Nephron progenitor cell (in vitro differentiated cells): ENCODE data around the gene MATN1.

ENCODE experiments used
- DNase-seq: peaks from one replicate; pipeline ENCODE4 v3.0.0; 2021
- H3K27ac Mint-ChIP-seq: 2 replicates; pipeline ENCODE4 v1.8.0; 2021; ENCODE audit warnings: mild to moderate bottlenecking, moderate library complexity, mixed read lengths
- H3K27me3 Mint-ChIP-seq: 2 replicates; pipeline ENCODE4 v1.8.0; 2021; ENCODE audit warnings: mild to moderate bottlenecking, low read depth, mixed read lengths; ENCODE audit not compliant: poor library complexity
- H3K36me3 Mint-ChIP-seq: 2 replicates; pipeline ENCODE4 v1.8.0; 2021; ENCODE audit warnings: low read depth, mixed read lengths
- H3K4me1 Mint-ChIP-seq: 2 replicates; pipeline ENCODE4 v1.8.0; 2021; ENCODE audit warnings: mixed read lengths
- H3K4me3 Mint-ChIP-seq: 2 replicates; pipeline ENCODE4 v1.8.0; 2021; ENCODE audit warnings: mild to moderate bottlenecking, moderate library complexity, mixed read lengths
- H3K9me3 Mint-ChIP-seq: 2 replicates; pipeline ENCODE4 v1.8.0; 2021; ENCODE audit warnings: mild to moderate bottlenecking, moderate library complexity, mixed read lengths
- CTCF ChIP-seq: fragments of 200-600 bp; sonication (generic); IDR thresholded peaks from 2 replicates; pipeline ENCODE4 v1.5.0; 2021; ENCODE audit warnings: antibody characterized with exemption

Gene MATN1

GRCh38 chr1:30675761-30676160 is 47.6 kb downstream of the MATN1 start:
- H3K4me1 Mint-ChIP-seq, result no peaks in the 10 kb centered on the region

GRCh38 chr1:30675289-30675688 is 48.1 kb downstream of the MATN1 start:
- Mint-ChIP-seq H3K9me3 (peaks cover 38% of the 10 kb centered on the region), H3K36me3 (peaks cover 5% of the 10 kb centered on the region), H3K4me1 (peaks cover 4% of the 10 kb centered on the region), H3K27ac (no peak overlapping the region), H3K4me3 (no peak overlapping the region), H3K27me3 (peaks cover 16% of the 10 kb centered on the region)
- DNase-seq, result no peak
- no peak for TF ChIP-seq CTCF

More at GRCh38 chr1:30675761-30676160, 47.6 kb downstream of the MATN1 start:
- Mint-ChIP-seq H3K9me3 (peaks cover 38% of the 10 kb centered on the region), H3K27ac (no peak overlapping the region), H3K27me3 (peaks cover 16% of the 10 kb centered on the region), H3K4me3 (no peak overlapping the region), H3K36me3 (peaks cover 5% of the 10 kb centered on the region)
- no peak for TF ChIP-seq CTCF
- DNase-seq, result no peak

GRCh38 chr1:30673395-30673794 is 50.0 kb downstream of the MATN1 start:
- Mint-ChIP-seq H3K36me3 (peaks cover 5% of the 10 kb centered on the region), H3K4me1 (peaks cover 23% of the 10 kb centered on the region), H3K27me3 (peaks cover 15% of the 10 kb centered on the region), H3K9me3 (peaks cover 29% of the 10 kb centered on the region), H3K4me3 (no peak overlapping the region), H3K27ac (no peak overlapping the region)
- no peak for TF ChIP-seq CTCF
- no peak for DNase-seq

- Mint-ChIP-seq H3K9me3 (peaks cover 25% of the 10 kb centered on the region), H3K36me3 (peaks cover 5% of the 10 kb centered on the region), H3K27ac (no peak overlapping the region), H3K4me3 (no peak overlapping the region), H3K27me3 (peaks cover 15% of the 10 kb centered on the region), H3K4me1 (peaks cover 30% of the 10 kb centered on the region)
- no peak for TF ChIP-seq CTCF
- DNase-seq, result no peak
Observed at GRCh38 chr1:30672661-30673060, 50.7 kb downstream of the MATN1 start.

GRCh38 chr1:30670240-30671060 is 52.9 kb downstream of the MATN1 start:
- no peak for DNase-seq
- Mint-ChIP-seq H3K27ac (no peak overlapping the region), H3K27me3 (peaks cover 14% of the 10 kb centered on the region), H3K9me3 (peaks cover 21% of the 10 kb centered on the region), H3K36me3 (peaks cover 5% of the 10 kb centered on the region), H3K4me1 (peaks cover 36% of the 10 kb centered on the region), H3K4me3 (no peak overlapping the region)
- TF ChIP-seq CTCF, result no peak
